VCaP (cell line): ENCODE measurements around the gene NEGR1.

ENCODE experiments used
- H3K27ac ChIP-seq: fragments of 450-650 bp; 2 replicates; pipeline ENCODE4 v1.5.1; 2017
- CTCF ChIP-seq: fragments of 450-650 bp; conservative IDR thresholded peaks from 2 replicates; pipeline ENCODE4 v1.5.1; 2017; ENCODE audit warnings: mild to moderate bottlenecking, moderate library complexity

Gene NEGR1

GRCh38 chr1:71565831-71566230 is 716.5 kb downstream of the NEGR1 start:
- no peak for TF ChIP-seq CTCF
- no peak overlapping the region for H3K27ac ChIP-seq

DNA sequence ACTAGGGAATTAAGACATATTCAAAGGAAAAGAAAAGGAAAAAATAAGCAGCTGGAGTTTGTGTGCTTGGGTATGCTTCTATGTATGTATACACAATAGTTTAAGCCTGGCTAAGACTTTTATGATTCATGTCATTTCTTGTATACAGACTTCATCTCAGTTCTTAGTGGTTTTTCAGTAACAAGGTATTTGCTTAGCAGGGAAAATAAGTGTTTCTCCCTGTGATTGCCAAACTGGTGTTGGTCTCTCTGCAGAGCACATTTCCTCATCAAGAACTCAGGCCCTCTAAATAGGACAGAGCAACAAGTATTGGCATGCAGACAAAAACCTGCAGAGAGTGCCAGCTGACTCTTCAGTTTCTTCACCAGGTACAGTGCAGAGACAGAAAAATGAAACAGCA is 717.1 kb downstream of the NEGR1 start:
- TF ChIP-seq CTCF: no peak
- no peak overlapping the region for H3K27ac ChIP-seq

DNA sequence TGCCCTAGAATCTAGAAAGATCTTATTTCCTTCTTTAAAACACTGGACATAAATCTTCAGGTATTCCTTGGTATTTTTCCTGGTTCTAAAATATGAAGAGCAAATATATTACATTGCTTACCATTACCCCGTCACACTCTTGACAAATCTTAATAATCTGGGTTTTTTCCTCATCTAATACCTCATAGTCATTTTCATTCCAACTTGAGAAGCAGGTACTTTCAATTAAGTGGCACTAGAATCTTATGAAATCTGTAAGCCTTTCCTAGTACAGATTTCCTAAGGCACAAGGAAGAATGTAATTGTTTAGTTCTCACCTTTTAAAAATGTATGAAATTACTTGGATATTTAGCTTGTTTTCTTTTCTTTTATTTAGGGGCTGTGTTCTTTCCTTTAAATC is 720.0 kb downstream of the NEGR1 start:
- TF ChIP-seq CTCF: no peak
- H3K27ac ChIP-seq: no peak overlapping the region

GRCh38 chr1:71561729-71562128 is 720.6 kb downstream of the NEGR1 start:
- no peak for TF ChIP-seq CTCF
- H3K27ac ChIP-seq: no peak overlapping the region

DNA sequence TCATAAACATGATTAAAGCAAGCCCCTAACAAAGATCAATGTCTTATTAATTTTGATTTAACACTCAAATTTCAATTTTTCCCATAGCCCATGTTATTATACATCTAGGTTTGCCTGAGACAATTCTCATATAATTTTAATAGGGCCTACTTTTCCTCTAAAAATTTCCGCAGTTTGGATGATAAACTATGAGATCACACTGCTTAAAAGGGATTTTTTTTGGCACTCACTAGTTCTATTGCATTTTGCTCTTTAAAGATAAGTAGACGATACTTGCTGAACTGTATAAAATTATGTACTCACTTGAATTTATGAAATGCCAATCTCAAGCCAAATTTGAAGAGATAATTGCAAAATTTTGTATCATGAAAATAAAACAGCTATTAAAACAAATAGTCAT is 721.1 kb downstream of the NEGR1 start:
- no peak for TF ChIP-seq CTCF

DNA sequence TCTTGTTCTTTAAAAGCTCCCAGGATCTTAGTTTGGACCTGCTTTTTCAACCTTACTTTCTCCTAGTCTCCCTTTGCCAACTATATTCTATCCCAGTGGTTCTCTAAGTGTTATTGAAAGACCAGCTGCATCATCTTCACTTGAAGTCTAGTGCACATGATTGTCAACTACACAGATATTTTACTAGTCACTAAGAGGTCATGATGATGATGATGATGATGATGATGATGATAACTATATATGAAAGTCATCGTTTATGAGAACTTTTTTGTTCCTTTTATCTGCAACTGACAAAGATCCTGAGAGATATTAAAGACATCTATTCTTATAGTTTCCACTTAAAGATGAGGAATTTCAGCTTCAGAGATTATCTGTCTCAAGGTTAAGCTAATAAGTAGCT is 722.5 kb downstream of the NEGR1 start:
- no peak for TF ChIP-seq CTCF
- H3K27ac ChIP-seq: no peak overlapping the region

More for the DNA sequence above, 721.1 kb downstream of the NEGR1 start:
- H3K27ac ChIP-seq: no peak overlapping the region

- no peak for TF ChIP-seq CTCF
- H3K27ac ChIP-seq: no peak overlapping the region
Measured at GRCh38 chr1:71557138-71557537, 725.2 kb downstream of the NEGR1 start.
